LNCaP clone FGC (cell line): ENCODE measurements around the gene MCTP1.

ENCODE experiments used
- DNase-seq: peaks from one replicate; pipeline ENCODE4 v3.0.0-alpha.2; 2011; ENCODE audit warnings: low read depth
- H3K4me3 ChIP-seq: 2 replicates; pipeline ENCODE4 v1.5.1; 2011; ENCODE audit warnings: mild to moderate bottlenecking, low read depth, low read length, control low read depth
- TF ChIP-seq, protein P1 (sequence below): IDR thresholded peaks from 2 replicates; pipeline ENCODE4 v1.5.1; 2012; ENCODE audit warnings: mild to moderate bottlenecking; ENCODE audit not compliant: control insufficient read depth, insufficient read depth; ENCODE audit errors: extremely low read depth

MCTP1 gene

DNA sequence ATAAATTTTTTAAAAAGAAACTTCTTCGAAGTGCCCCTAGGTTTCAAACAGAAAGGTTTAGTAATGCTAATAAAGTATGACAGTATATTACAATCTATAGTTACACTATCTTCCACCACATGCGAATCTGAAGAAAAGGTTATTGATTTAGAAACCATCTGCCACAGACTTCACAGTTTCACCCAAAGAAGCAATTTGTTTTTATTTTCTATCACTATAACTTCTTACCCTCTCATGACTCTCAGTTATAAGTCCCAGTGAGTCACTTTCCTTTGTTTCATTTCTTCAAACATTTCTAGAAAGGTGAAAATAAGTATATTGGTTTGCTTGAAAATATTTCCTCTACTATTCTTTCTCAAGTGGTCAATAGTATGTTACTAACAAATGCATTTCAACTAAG is 93.6 kb downstream of the MCTP1 start:
- TF ChIP-seq, protein P1, sequence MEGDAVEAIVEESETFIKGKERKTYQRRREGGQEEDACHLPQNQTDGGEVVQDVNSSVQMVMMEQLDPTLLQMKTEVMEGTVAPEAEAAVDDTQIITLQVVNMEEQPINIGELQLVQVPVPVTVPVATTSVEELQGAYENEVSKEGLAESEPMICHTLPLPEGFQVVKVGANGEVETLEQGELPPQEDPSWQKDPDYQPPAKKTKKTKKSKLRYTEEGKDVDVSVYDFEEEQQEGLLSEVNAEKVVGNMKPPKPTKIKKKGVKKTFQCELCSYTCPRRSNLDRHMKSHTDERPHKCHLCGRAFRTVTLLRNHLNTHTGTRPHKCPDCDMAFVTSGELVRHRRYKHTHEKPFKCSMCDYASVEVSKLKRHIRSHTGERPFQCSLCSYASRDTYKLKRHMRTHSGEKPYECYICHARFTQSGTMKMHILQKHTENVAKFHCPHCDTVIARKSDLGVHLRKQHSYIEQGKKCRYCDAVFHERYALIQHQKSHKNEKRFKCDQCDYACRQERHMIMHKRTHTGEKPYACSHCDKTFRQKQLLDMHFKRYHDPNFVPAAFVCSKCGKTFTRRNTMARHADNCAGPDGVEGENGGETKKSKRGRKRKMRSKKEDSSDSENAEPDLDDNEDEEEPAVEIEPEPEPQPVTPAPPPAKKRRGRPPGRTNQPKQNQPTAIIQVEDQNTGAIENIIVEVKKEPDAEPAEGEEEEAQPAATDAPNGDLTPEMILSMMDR: no peak
- no peak overlapping the region for H3K4me3 ChIP-seq
- no peak for DNase-seq

DNA sequence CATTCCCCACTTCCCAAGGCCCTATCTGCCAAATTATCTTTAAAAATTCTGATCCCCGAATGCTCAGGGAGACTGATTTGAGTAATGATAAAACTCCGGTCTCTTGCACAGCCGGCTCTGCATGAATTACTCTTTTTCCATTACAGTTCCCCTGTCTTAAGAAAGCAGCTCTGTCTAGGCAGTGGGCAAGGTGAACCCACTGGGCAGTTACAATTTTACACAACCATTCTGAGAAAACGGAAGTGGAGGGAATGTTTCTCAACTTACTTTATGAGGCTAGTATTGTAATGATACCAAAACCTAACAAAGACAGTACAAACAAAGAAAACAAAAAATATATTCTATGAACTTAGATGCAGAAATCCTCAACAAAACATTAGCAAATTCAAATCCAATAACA is 100.0 kb downstream of the MCTP1 start:
- H3K4me3 ChIP-seq: no peak overlapping the region
- DNase-seq: no peak
- TF ChIP-seq, protein P1: no peak

DNA sequence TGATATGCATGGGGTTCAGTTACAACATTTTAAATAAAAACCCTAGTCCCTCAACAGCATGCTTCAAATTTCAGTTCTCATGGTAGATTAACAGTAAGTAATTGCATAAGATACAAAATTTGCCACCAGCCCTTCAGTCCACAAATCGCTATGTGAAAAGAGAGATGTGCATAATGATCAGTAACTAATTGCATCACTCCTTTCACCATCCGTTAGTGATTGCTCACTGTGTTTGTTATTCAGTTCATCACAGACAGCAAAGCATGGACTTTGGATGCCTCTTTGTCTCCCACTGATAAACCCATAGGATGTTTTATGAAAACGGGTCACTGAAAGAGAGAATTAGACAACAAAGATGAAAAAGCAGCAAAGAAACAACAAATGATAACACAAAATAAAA is 103.2 kb downstream of the MCTP1 start:
- TF ChIP-seq, protein P1: no peak
- no peak overlapping the region for H3K4me3 ChIP-seq
- no peak for DNase-seq

DNA sequence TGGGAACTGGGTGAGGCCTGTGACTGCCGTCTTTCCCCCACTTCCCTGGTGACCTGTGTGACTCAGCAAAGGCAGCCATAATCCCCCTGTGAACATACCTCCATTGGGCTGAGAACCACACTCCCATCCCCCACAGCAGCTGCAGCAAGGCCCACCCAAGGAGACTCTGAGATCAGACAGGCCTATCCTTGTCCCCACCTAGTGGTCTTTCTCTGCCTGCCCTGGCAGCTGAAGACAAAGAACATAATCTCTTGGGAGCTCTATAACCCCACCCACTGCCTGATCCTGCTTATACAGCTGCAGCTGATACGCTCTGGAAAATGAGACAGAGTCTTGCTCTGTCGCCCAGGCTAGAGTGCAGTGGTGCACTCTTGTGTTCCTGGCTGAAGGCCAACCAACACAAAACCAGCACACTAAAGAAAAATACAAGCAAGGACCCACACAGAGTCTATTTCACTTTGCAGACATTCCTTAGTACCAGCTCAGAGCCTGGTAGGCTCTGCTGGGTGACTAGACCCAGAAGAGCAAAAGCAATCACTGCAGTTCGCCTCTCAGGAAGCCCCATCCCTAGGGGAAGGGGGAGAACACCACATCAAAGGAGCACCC is 106.7 kb downstream of the MCTP1 start:
- TF ChIP-seq, protein P1: no peak
- H3K4me3 ChIP-seq: no peak overlapping the region
- DNase-seq: no peak

DNA sequence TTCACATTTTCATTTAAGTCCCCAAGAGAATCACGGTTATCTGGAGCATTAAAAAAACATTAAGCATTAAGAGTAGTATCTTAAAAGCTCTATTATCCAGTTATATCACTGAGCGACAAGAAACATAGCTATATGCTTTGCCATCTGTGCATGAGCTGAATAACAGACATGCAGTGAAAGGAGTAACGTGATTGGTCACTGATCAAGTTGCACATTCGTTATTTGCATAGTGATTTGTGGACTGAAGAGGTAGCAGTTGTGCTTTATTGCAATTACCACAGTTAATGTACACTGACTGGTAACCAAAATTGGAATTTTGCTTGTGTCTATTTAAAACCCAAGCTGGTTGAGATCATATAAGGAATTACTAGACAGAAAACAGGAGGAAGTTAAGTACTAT is 107.4 kb downstream of the MCTP1 start:
- no peak overlapping the region for H3K4me3 ChIP-seq
- DNase-seq: no peak
- TF ChIP-seq, protein P1: no peak

DNA sequence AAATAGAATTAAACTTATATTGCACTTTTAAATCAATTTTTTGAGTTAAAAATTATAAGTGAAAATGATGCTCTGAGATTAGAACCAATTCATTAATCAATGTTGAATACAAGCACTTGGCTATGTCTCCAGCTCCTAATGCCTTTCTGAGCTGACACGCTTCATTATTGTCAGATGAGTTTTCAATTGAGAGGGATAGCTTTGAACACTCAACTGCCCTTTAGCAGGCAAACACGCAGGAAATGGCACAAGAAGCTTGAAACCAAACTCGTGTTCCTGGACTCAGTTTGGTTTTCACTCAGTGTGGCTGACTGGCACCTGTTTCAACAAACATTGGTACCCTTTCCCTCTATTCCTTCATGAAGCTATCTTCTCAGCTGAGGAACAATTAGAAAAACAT is 109.8 kb downstream of the MCTP1 start:
- TF ChIP-seq, protein P1: no peak
- no peak for DNase-seq
- no peak overlapping the region for H3K4me3 ChIP-seq

DNA sequence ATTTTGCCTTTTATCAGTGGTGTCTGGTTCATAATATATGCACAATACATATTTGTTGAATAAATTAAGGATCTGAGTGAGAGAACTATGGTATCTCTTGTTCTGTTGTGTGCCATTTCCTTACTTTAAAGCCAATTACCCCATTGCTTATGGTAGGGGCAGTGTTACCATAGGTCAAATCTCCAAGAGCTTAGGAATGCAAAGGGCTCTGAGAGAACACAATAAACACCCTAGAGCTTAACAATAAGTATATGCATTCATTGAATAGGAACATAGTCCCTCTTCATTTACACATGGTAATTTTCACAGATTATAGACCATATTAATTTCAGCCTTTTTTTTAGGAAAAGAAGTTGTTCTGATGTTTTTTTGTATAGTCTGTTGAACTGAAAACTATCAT is 112.2 kb downstream of the MCTP1 start:
- TF ChIP-seq, protein P1: no peak
- DNase-seq: no peak
- no peak overlapping the region for H3K4me3 ChIP-seq
